ENCODE results near the gene CITED4.

DNA sequence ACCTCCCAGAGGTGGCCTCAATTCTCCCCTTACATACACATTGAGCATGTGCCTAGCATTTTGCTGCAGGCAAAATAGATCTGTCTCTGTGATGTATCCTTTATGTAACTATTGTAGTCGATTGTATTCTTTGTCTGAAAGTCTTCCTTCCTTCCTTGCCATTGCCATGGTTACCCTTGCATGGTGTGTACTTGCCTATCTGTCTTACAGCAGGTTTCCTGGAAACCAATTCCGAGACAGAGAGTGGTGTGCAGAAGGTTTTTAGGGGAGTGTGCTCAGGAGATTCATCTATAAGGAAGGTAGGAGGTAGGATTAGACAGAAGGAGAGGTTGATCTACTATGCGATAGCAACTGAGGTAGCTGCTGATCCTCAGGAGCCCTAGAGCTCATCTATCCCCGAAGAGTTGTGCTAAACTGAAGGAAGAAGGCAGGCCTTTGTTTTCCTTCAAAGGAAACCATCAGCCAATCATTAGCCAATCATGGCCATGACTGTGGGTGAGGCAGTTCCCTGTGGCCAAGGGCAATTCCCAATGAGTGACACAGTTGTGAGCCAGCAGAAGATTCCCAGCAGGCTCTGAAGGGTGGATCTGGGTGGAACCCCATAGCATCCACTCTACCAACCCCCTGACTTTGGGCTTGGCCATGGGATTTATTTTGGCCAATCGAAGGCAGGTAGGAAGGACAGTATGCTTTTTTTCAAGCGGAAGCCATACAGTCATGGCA is 15.0 kb downstream of the CITED4 start:
- TF ChIP-seq ARNT (IDR thresholded peaks at IDR 0.05): no peak
- no peak for TF ChIP-seq SUZ12 (IDR thresholded peaks at IDR 0.05)
- no peak for TF ChIP-seq NFRKB (IDR thresholded peaks at IDR 0.05)
- no peak for TF ChIP-seq SP1 (IDR thresholded peaks at IDR 0.05)
- no peak for TF ChIP-seq TARDBP (IDR thresholded peaks at IDR 0.05)
- no peak for TF ChIP-seq CTBP1 (IDR thresholded peaks at IDR 0.05; ENCODE audit: borderline replicate concordance)
- TF ChIP-seq FOXK2 (IDR thresholded peaks at IDR 0.05): no peak
- no peak for TF ChIP-seq BHLHE40 (IDR thresholded peaks at IDR 0.05; ENCODE audit: borderline replicate concordance)
- no peak for TF ChIP-seq FOXM1 (IDR thresholded peaks at IDR 0.05; ENCODE audit: borderline replicate concordance)
- TF ChIP-seq, protein P1, sequence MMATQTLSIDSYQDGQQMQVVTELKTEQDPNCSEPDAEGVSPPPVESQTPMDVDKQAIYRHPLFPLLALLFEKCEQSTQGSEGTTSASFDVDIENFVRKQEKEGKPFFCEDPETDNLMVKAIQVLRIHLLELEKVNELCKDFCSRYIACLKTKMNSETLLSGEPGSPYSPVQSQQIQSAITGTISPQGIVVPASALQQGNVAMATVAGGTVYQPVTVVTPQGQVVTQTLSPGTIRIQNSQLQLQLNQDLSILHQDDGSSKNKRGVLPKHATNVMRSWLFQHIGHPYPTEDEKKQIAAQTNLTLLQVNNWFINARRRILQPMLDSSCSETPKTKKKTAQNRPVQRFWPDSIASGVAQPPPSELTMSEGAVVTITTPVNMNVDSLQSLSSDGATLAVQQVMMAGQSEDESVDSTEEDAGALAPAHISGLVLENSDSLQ (IDR thresholded peaks at IDR 0.05): no peak
- no peak for TF ChIP-seq FOXA1 (IDR thresholded peaks at IDR 0.05)
- no peak for TF ChIP-seq LEF1 (IDR thresholded peaks at IDR 0.05; ENCODE audit: borderline replicate concordance)
- no peak for TF ChIP-seq ELF4 (IDR thresholded peaks at IDR 0.05)

Measured in HEK293T (cell line).